ENCODE measurements around the gene CTU1. TPM values are rescaled to one million over a fixed set of nuclear protein-coding genes. Genes with fewer than 3 reads are reported as not detected.

CTU1 gene
- total RNA-seq, 2 experiments from 2014 or later, result 1.4 to 1.6 TPM

DNA sequence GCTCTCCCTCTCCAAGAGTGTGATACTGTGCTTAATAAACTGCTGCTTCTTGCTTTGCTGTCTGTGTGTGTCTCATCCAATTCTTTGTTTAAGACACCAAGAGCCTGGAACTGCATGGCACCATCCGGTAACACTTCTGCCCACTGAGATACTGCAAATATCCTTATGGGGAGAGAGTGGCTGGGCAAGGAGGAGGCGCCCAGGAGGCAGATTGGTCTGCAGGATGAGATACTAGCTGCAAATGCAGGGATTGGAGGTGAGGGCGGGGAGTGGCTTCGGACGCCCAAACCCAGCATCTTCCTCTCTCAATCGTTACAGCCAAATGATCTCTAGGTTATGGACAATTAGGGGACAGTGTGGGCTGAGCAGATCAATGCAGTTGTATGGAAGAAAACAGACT, 32.2 kb upstream of the CTU1 start:
- TF ChIP-seq CTCF (IDR thresholded peaks at IDR 0.05), result no peak
- no peak for ATAC-seq (ENCODE audit: poor library complexity)
- CTCF ChIA-PET, result no interaction called here

DNA sequence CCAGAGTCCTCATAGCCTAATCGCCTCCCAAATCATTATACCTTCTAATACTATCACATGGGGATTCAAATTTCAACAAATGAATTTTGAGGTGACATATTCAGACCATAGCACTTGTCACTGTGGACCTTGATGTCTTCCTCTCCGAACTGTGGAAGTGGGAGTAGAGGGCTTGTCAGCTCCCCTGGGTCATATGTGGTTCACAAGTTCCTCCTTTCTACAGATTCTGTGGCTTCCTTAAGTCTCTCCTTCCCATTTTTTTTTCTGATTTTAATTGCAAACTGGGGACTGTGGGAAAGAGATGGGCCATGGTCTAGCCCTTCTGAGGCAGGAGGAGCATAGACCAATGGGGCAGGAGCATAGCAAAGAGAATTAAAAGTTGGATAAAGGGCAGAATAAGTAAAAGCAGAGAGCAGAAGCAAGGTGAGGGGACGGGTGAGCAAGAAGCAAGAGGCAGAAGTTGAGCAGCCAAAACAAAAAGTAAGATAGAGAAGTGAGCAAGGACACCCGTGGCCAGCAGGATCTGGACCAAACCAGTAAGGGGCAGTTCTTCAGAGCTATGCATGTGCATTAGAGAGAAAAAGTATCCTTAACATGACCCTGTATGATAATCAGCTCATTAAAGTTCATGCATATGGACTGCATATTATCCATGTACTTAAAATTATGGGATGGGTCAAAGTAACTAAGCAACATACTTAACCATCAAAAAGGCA, 31.2 kb upstream of the CTU1 start:
- H3K4me1 Mint-ChIP-seq (ENCODE audit: low read depth), result peaks cover 38% of the 10 kb centered on the region

More for the DNA sequence above, 32.2 kb upstream of the CTU1 start:
- H3K27me3 ChIP-seq (ENCODE audit: control insufficient read depth in 1 of 2, insufficient read depth in 2 of 2, low read length in 2 of 2), result no peaks in the 10 kb centered on the region
- no peak for DNase-seq
- peaks cover 10% of the 10 kb centered on the region for H3K27me3 Mint-ChIP-seq
- H3K27ac Mint-ChIP-seq, result no peak overlapping the region
- H3K9me3 Mint-ChIP-seq, result no peaks in the 10 kb centered on the region
- intact Hi-C loops (cut with DNase I, micrococcal nuclease), result no loop called here
- POLR2A ChIA-PET, result no interaction called here
- H3K4me3 ChIP-seq (ENCODE audit: low read length), result no peak overlapping the region
- no peak overlapping the region for H3K4me3 Mint-ChIP-seq
- H3K4me1 ChIP-seq (ENCODE audit: insufficient read depth, low read length), result peaks cover 37% of the 10 kb centered on the region
- H3K4me1 Mint-ChIP-seq (ENCODE audit: low read depth), result peaks cover 38% of the 10 kb centered on the region
- H3K27ac ChIP-seq (ENCODE audit: low read depth in 1 of 2, low read length in 2 of 2), result no peak overlapping the region
- no peaks in the 10 kb centered on the region for H3K36me3 ChIP-seq (ENCODE audit: insufficient read depth, low read length)
- no peaks in the 10 kb centered on the region for H3K36me3 Mint-ChIP-seq (ENCODE audit: low read depth)
- H3K9me3 ChIP-seq (ENCODE audit: control insufficient read depth in 1 of 2, insufficient read depth in 1 of 2, low read length in 2 of 2), result peaks cover 0 to 3% of the 10 kb centered on the region in 2 experiments

DNA sequence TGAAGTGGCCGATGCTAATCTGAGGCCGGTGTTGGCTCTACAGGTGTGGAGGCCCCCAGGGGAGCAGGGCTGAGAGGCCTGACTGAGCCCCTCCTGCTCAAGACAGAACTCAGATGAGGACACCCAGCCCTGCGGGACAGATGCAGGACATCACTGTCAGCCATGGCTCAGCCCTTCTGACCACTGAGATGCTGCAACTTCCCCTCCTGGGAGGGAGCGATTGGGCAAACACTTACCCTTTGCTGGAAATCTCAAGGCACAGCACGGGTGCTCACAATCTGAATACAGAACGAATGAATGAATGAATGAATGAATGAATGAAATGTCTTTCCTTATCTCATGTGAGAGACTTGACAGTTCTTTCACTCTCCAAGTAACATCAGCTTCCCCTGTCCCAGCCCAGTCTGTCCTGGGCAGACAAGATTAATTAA, 30.4 kb upstream of the CTU1 start:
- Histone ChIP-seq H3K4me3 (ENCODE audit: low read length) (no peak overlapping the region), H3K27me3 (ENCODE audit: control insufficient read depth in 1 of 2, insufficient read depth in 2 of 2, low read length in 2 of 2) (no peaks in the 10 kb centered on the region), H3K9me3 (ENCODE audit: control insufficient read depth in 1 of 2, insufficient read depth in 1 of 2, low read length in 2 of 2) (peaks cover 0 to 3% of the 10 kb centered on the region in 2 experiments), H3K27ac (ENCODE audit: low read depth in 1 of 2, low read length in 2 of 2) (no peak overlapping the region), H3K4me1 (ENCODE audit: insufficient read depth, low read length) (peaks cover 33% of the 10 kb centered on the region), H3K36me3 (ENCODE audit: insufficient read depth, low read length) (no peaks in the 10 kb centered on the region)
- DNase-seq (peak in 2 of 14 experiments; percentile 53 to 57), ATAC-seq (ENCODE audit: poor library complexity) (no peak)
- H3K9me3 Mint-ChIP-seq, result no peaks in the 10 kb centered on the region
- ChIA-PET CTCF (interaction anchor here (0.6 kb wide), 1 partner anchor 495 kb away, joined by 3 read pairs; no protein-coding TSS in a partner anchor), POLR2A (no interaction called here)
- intact Hi-C loops (cut with DNase I, micrococcal nuclease), result loop anchor here in 1 of 2 experiments (5.0 kb wide), 1 partner anchor 41 kb away; no protein-coding TSS in a partner anchor
- peaks cover 6% of the 10 kb centered on the region for H3K27me3 Mint-ChIP-seq
- H3K36me3 Mint-ChIP-seq (ENCODE audit: low read depth), result no peaks in the 10 kb centered on the region
- H3K4me3 Mint-ChIP-seq, result no peak overlapping the region
- TF ChIP-seq CTCF (IDR thresholded peaks at IDR 0.05), result no peak
- peaks cover 38% of the 10 kb centered on the region for H3K4me1 Mint-ChIP-seq (ENCODE audit: low read depth)
- H3K27ac Mint-ChIP-seq, result no peak overlapping the region

More for the DNA sequence above, 31.2 kb upstream of the CTU1 start:
- Mint-ChIP-seq H3K9me3 (no peaks in the 10 kb centered on the region), H3K4me3 (no peak overlapping the region), H3K36me3 (ENCODE audit: low read depth) (no peaks in the 10 kb centered on the region), H3K27ac (no peak overlapping the region), H3K27me3 (peaks cover 10% of the 10 kb centered on the region)
- Histone ChIP-seq H3K27me3 (ENCODE audit: control insufficient read depth in 1 of 2, insufficient read depth in 2 of 2, low read length in 2 of 2) (no peaks in the 10 kb centered on the region), H3K4me1 (ENCODE audit: insufficient read depth, low read length) (peaks cover 37% of the 10 kb centered on the region), H3K4me3 (ENCODE audit: low read length) (no peak overlapping the region), H3K9me3 (ENCODE audit: control insufficient read depth in 1 of 2, insufficient read depth in 1 of 2, low read length in 2 of 2) (peaks cover 0 to 3% of the 10 kb centered on the region in 2 experiments), H3K27ac (ENCODE audit: low read depth in 1 of 2, low read length in 2 of 2) (no peak overlapping the region), H3K36me3 (ENCODE audit: insufficient read depth, low read length) (no peaks in the 10 kb centered on the region)
- ATAC-seq (ENCODE audit: poor library complexity) (no peak), DNase-seq (peak in 1 of 14 experiments; percentile 39)
- intact Hi-C loops (cut with DNase I, micrococcal nuclease), result loop anchor here in 1 of 2 experiments (5.0 kb wide), 1 partner anchor 42 kb away; no protein-coding TSS in a partner anchor
- ChIA-PET POLR2A (no interaction called here), CTCF (no interaction called here)
- TF ChIP-seq CTCF (IDR thresholded peaks at IDR 0.05), result no peak
